Kidney tubule cell (primary cell): ENCODE measurements around the gene PCSK7.
"Not testable (repeated sequence)": the region's sequence is repeated elsewhere in the genome, so short reads cannot be mapped to it uniquely, and the experiment has no call there.

Experiments
- DNase-seq: peaks from one replicate; pipeline ENCODE4 v3.0.0-alpha.2; 2018; ENCODE audit warnings: low spot score

The PCSK7 gene

GRCh38 chr11:117231842-117232091 lies at the start of gene PCSK7:
TSS of gene PCSK7 (minus strand) at chr11:117232073. CDS start at chr11:117229844, 2,229 bp downstream.
- no peak for DNase-seq

GRCh38 chr11:117281159-117281558 lies 49.3 kb upstream of the PCSK7 start:
- DNase-seq, result peak; percentile 31

GRCh38 chr11:117279711-117280376 lies 48.0 kb upstream of the PCSK7 start:
- DNase-seq, result no peak

GRCh38 chr11:117278347-117278746 lies 46.5 kb upstream of the PCSK7 start:
- no peak for DNase-seq

GRCh38 chr11:117273550-117274289 lies 41.8 kb upstream of the PCSK7 start:
- DNase-seq, result no peak

GRCh38 chr11:117272175-117272574 lies 40.3 kb upstream of the PCSK7 start:
- not testable (repeated sequence) for DNase-seq

GRCh38 chr11:117271208-117271607 lies 39.3 kb upstream of the PCSK7 start:
- no peak for DNase-seq

- DNase-seq, result no peak
Measured at GRCh38 chr11:117269856-117270255, 38.0 kb upstream of the PCSK7 start.

GRCh38 chr11:117265745-117266144 lies 33.9 kb upstream of the PCSK7 start:
- no peak for DNase-seq

GRCh38 chr11:117264624-117265323 lies 32.9 kb upstream of the PCSK7 start:
- DNase-seq, result not testable (repeated sequence)

GRCh38 chr11:117259417-117259816 lies 27.5 kb upstream of the PCSK7 start:
- DNase-seq, result no peak

GRCh38 chr11:117258576-117258975 lies 26.7 kb upstream of the PCSK7 start:
- no peak for DNase-seq

GRCh38 chr11:117256573-117256972 lies 24.7 kb upstream of the PCSK7 start:
- DNase-seq, result peak; percentile 11

- DNase-seq, result no peak
Measured at GRCh38 chr11:117255966-117256365, 24.1 kb upstream of the PCSK7 start.

- DNase-seq, result no peak
Measured at GRCh38 chr11:117251506-117251905, 19.6 kb upstream of the PCSK7 start.

GRCh38 chr11:117249571-117249970 lies 17.7 kb upstream of the PCSK7 start:
- no peak for DNase-seq

GRCh38 chr11:117248341-117248740 lies 16.5 kb upstream of the PCSK7 start:
- DNase-seq, result no peak

GRCh38 chr11:117239295-117239694 lies 7.4 kb upstream of the PCSK7 start:
- DNase-seq, result peak; percentile 65

GRCh38 chr11:117238221-117238620 lies 6.3 kb upstream of the PCSK7 start:
- DNase-seq, result no peak

- DNase-seq, result no peak
Measured at GRCh38 chr11:117232911-117233409, 1.1 kb upstream of the PCSK7 start.

GRCh38 chr11:117232092-117232878 lies 412 bp upstream of the PCSK7 start, which contains the start of gene RNF214:
TSS of gene RNF214 (plus strand) at chr11:117232671. CDS start at chr11:117234273, 1,602 bp downstream.
- DNase-seq, result peak; percentile 85
